ENCODE data around the gene WASHC3. TPM values are rescaled to one million over a fixed set of nuclear protein-coding genes. Genes with fewer than 3 reads are reported as not detected.

WASHC3 gene
- total RNA-seq, 2 experiments from 2014 or later = 29.2 to 34.4 TPM

DNA sequence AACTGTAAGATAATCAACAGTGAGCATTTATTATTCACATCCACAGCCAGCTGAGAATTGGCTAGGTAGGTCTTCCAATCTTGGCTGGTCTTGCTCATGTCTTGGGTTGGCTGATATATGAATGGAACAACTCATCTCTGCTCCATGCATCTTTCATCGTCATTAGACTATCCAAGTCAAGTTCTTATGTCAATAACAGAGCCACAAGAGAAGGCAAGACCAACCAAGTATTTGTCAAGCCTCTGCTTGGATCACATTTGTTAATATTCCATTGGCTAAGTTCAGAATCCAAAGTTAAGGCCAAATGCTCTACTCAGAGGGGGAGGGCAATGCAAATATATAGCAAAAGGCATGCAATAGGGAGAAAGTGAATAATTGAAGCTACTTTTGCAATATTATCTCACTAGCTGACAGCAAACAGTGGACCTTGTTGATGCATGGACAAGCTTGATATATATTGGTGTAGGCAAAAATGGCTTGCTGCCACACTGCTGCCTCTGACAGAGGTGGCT lies 53.1 kb downstream of the WASHC3 start:
- POLR2A ChIA-PET = interaction anchor here (1.0 to 1.7 kb wide), 3 partner anchors 23 to 65 kb away, joined by 3 read pairs; no protein-coding TSS in a partner anchor
- Histone ChIP-seq H4K20me1 (ENCODE audit: insufficient read depth, low read length) (no peaks in the 10 kb centered on the region), H3K4me1 (ENCODE audit: insufficient read depth, low read length, poor library complexity, severe bottlenecking) (peaks cover 19% of the 10 kb centered on the region), H2AFZ (ENCODE audit: low read length) (no peak overlapping the region), H3K36me3 (ENCODE audit: insufficient read depth, low read length) (no peaks in the 10 kb centered on the region), H3K9me3 (ENCODE audit: low read length) (no peaks in the 10 kb centered on the region), H3K79me2 (ENCODE audit: insufficient read depth, low read depth, low read length) (no peaks in the 10 kb centered on the region), H3K4me2 (ENCODE audit: low read length) (no peak overlapping the region), H3K27ac (ENCODE audit: low read depth, low read length, poor library complexity, severe bottlenecking) (no peak overlapping the region), H3K4me3 (ENCODE audit: low read depth, low read length, poor library complexity, severe bottlenecking) (no peak overlapping the region), H3K9me2 (ENCODE audit: insufficient read depth, low read length) (no peaks in the 10 kb centered on the region; the same call in 1 of the 2 replicates)
- CTCF ChIA-PET (ENCODE audit: unreplicated experiment) = no interaction called here
- intact Hi-C loops (cut with micrococcal nuclease; ENCODE audit: unreplicated experiment) = no loop called here
- TF ChIP-seq, protein P1, sequence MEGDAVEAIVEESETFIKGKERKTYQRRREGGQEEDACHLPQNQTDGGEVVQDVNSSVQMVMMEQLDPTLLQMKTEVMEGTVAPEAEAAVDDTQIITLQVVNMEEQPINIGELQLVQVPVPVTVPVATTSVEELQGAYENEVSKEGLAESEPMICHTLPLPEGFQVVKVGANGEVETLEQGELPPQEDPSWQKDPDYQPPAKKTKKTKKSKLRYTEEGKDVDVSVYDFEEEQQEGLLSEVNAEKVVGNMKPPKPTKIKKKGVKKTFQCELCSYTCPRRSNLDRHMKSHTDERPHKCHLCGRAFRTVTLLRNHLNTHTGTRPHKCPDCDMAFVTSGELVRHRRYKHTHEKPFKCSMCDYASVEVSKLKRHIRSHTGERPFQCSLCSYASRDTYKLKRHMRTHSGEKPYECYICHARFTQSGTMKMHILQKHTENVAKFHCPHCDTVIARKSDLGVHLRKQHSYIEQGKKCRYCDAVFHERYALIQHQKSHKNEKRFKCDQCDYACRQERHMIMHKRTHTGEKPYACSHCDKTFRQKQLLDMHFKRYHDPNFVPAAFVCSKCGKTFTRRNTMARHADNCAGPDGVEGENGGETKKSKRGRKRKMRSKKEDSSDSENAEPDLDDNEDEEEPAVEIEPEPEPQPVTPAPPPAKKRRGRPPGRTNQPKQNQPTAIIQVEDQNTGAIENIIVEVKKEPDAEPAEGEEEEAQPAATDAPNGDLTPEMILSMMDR (conservative IDR thresholded peaks at IDR 0.05; ENCODE audit: low read length) = no peak
- TF ChIP-seq EZH2phosphoT487 (IDR thresholded peaks at IDR 0.05; ENCODE audit: borderline replicate concordance, low read depth, low read length) = no peak
- no peak for DNase-seq (ENCODE audit: low spot score)
- no TSS peak for BruUV-seq (replicated peaks)

DNA sequence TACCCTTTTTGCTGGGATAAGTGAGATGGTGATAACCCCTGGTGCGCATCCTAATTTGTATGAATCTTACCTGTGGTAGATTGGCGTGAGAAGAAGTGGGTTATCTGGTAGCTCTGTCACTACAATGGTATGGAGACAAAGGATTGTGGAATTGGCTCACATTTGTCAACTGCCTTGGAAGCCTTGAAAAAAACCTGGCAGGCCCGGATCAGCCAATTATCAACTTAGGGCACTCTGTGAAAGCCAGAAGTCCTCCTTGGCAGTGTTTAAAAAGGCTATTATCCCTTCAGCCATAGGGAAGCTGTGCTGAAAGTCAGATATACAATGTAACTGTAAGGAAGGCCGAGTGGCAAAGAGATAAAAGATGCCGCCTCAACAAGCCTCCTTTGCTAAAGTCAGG lies 56.5 kb downstream of the WASHC3 start:
- intact Hi-C loops (cut with micrococcal nuclease; ENCODE audit: unreplicated experiment) = no loop called here
- H3K4me3 ChIP-seq (ENCODE audit: low read depth, low read length, poor library complexity, severe bottlenecking) = no peak overlapping the region
- H3K9me3 ChIP-seq (ENCODE audit: low read length) = no peaks in the 10 kb centered on the region
- no TSS peak for BruUV-seq (replicated peaks)
- no peak overlapping the region for H2AFZ ChIP-seq (ENCODE audit: low read length)
- H3K27ac ChIP-seq (ENCODE audit: low read depth, low read length, poor library complexity, severe bottlenecking) = no peak overlapping the region
- POLR2A ChIA-PET = interaction anchor here (1.7 kb wide), 1 partner anchor 18 kb away, joined by 4 read pairs; no protein-coding TSS in a partner anchor
- no peak for DNase-seq (ENCODE audit: low spot score)
- H3K36me3 ChIP-seq (ENCODE audit: insufficient read depth, low read length) = no peaks in the 10 kb centered on the region
- no peaks in the 10 kb centered on the region for H4K20me1 ChIP-seq (ENCODE audit: insufficient read depth, low read length)
- H3K4me2 ChIP-seq (ENCODE audit: low read length) = no peak overlapping the region
- CTCF ChIA-PET (ENCODE audit: unreplicated experiment) = no interaction called here
- H3K79me2 ChIP-seq (ENCODE audit: insufficient read depth, low read depth, low read length) = no peaks in the 10 kb centered on the region
- no peaks in the 10 kb centered on the region; the same call in none of the 2 replicates for H3K9me2 ChIP-seq (ENCODE audit: insufficient read depth, low read length)
- TF ChIP-seq EZH2phosphoT487 (IDR thresholded peaks at IDR 0.05; ENCODE audit: borderline replicate concordance, low read depth, low read length) = no peak
- peaks cover 8% of the 10 kb centered on the region for H3K4me1 ChIP-seq (ENCODE audit: insufficient read depth, low read length, poor library complexity, severe bottlenecking)

DNA sequence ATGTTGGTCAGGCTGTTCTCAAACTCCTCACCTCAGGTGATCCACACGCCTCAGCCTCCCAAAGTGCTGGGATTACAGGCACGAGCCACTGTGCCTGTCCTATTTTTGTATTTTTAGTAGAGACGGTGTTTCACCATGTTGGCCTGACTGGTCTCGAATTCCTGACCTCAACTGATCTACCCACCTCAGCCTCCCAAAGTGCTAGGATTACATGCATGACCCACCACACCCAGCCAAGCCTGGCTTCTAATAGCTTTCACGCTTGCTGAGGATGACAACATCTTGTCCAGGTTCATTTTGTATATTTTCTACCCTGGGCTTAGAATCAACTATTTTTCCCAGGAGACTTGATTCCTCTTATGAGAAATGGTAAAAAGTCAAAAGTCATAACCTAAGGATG lies 64.7 kb downstream of the WASHC3 start:
- no peaks in the 10 kb centered on the region for H3K79me2 ChIP-seq (ENCODE audit: insufficient read depth, low read depth, low read length)
- no TSS peak for BruUV-seq (replicated peaks)
- H2AFZ ChIP-seq (ENCODE audit: low read length) = no peak overlapping the region
- intact Hi-C loops (cut with micrococcal nuclease; ENCODE audit: unreplicated experiment) = no loop called here
- H4K20me1 ChIP-seq (ENCODE audit: insufficient read depth, low read length) = no peaks in the 10 kb centered on the region
- H3K4me1 ChIP-seq (ENCODE audit: insufficient read depth, low read length, poor library complexity, severe bottlenecking) = no peaks in the 10 kb centered on the region
- no peaks in the 10 kb centered on the region for H3K36me3 ChIP-seq (ENCODE audit: insufficient read depth, low read length)
- DNase-seq (ENCODE audit: low spot score) = no peak
- no peak overlapping the region for H3K4me2 ChIP-seq (ENCODE audit: low read length)
- H3K4me3 ChIP-seq (ENCODE audit: low read depth, low read length, poor library complexity, severe bottlenecking) = no peak overlapping the region
- POLR2A ChIA-PET = interaction anchor here (1.0 to 1.3 kb wide), 2 partner anchors 8 to 55 kb away, joined by 3 to 4 read pairs; no protein-coding TSS in a partner anchor
- no peak for TF ChIP-seq EZH2phosphoT487 (IDR thresholded peaks at IDR 0.05; ENCODE audit: borderline replicate concordance, low read depth, low read length)
- TF ChIP-seq, protein P1 (conservative IDR thresholded peaks at IDR 0.05; ENCODE audit: low read length) = no peak
- CTCF ChIA-PET (ENCODE audit: unreplicated experiment) = no interaction called here
- no peak overlapping the region for H3K27ac ChIP-seq (ENCODE audit: low read depth, low read length, poor library complexity, severe bottlenecking)
- H3K9me3 ChIP-seq (ENCODE audit: low read length) = no peaks in the 10 kb centered on the region
- no peaks in the 10 kb centered on the region; the same call in 1 of the 2 replicates for H3K9me2 ChIP-seq (ENCODE audit: insufficient read depth, low read length)

All from OCI-LY7 (cell line).